H1 (cell line): ENCODE data around the gene KIF5A. TPM values are rescaled to one million over a fixed set of nuclear protein-coding genes. Genes with fewer than 3 reads are reported as not detected.

ENCODE experiments used
- ASH2L ChIP-seq: fragments of 200-600, 300-600 bp; sonication (generic); IDR thresholded peaks from one replicate; pipeline ENCODE4 v1.7.1; 2017; ENCODE audit warnings: low read length
- CBX5 ChIP-seq: fragments of 300-800, 300-1000 bp; sonication (generic); IDR thresholded peaks from 2 replicates; pipeline ENCODE4 v1.7.1; 2016; ENCODE audit warnings: antibody characterized with exemption, low read length, low read depth
- CBX8 ChIP-seq: fragments of 300-800, 300-1000 bp; sonication (generic); IDR thresholded peaks from 2 replicates; pipeline ENCODE4 v1.7.1; 2016; ENCODE audit warnings: low read depth, low read length, borderline replicate concordance
- CHD1 ChIP-seq: IDR thresholded peaks from 2 replicates; pipeline ENCODE4 v1.6.1; 2012; ENCODE audit warnings: low read depth, low read length, improper control_type of control experiment
- CHD2 ChIP-seq: IDR thresholded peaks from 2 replicates; pipeline ENCODE4 v1.6.1; 2012; ENCODE audit warnings: low read length, improper control_type of control experiment
- CTCF ChIP-seq, 3 experiments: IDR thresholded peaks; 1 replicate in 2 of 3; 2 replicates in 1 of 3; pipeline versions ENCODE4 v1.5.1 to v1.6.1; 2011; ENCODE audit warnings: low read length in 3 of 3, mild to moderate bottlenecking in 3 of 3, inconsistent platforms in 2 of 3, low read depth in 1 of 3, moderate library complexity in 1 of 3; ENCODE audit not compliant: insufficient read depth in 1 of 3; ENCODE audit errors: control extremely low read depth in 1 of 3
- KDM4A ChIP-seq: IDR thresholded peaks from one replicate; pipeline ENCODE4 v1.7.1; 2012; ENCODE audit warnings: low read depth, mild to moderate bottlenecking, moderate library complexity, low read length, inconsistent platforms; ENCODE audit not compliant: severe bottlenecking
- POLR2A ChIP-seq, 2 experiments: IDR thresholded peaks; 1 replicate in 1 of 2; 2 replicates in 1 of 2; pipeline ENCODE4 v1.6.1; 2011; ENCODE audit warnings: low read depth in 2 of 2, low read length in 2 of 2, mild to moderate bottlenecking in 2 of 2; ENCODE audit errors: control extremely low read depth in 1 of 2
- POU5F1 ChIP-seq: IDR thresholded peaks from 2 replicates; pipeline ENCODE4 v1.6.1; 2011; ENCODE audit warnings: low read depth, mild to moderate bottlenecking, low read length, moderate library complexity
- RNF2 ChIP-seq: fragments of 200-900, 300-1000 bp; sonication (generic); IDR thresholded peaks from 2 replicates; pipeline ENCODE4 v1.7.1; 2016; ENCODE audit warnings: borderline replicate concordance, low read depth, mild to moderate bottlenecking, antibody characterized with exemption, low read length; ENCODE audit not compliant: poor library complexity, severe bottlenecking; ENCODE audit errors: missing control alignments
- RXRA ChIP-seq: IDR thresholded peaks from 2 replicates; pipeline ENCODE4 v1.6.1; 2011; ENCODE audit warnings: low read depth, mild to moderate bottlenecking, low read length, moderate library complexity; ENCODE audit not compliant: insufficient read depth
- SAP30 ChIP-seq: fragments of 300-600 bp; sonication (generic); IDR thresholded peaks from 2 replicates; pipeline ENCODE4 v1.7.1; 2012; ENCODE audit warnings: low read length, moderate library complexity, mild to moderate bottlenecking, inconsistent platforms; ENCODE audit not compliant: insufficient read depth, insufficient replicate concordance
- SIRT6 ChIP-seq: IDR thresholded peaks from one replicate; pipeline ENCODE4 v1.7.1; 2012; ENCODE audit warnings: low read length, inconsistent platforms
- SP1 ChIP-seq: IDR thresholded peaks from 2 replicates; pipeline ENCODE4 v1.6.1; 2011; ENCODE audit warnings: low read depth, low read length
- SP2 ChIP-seq: IDR thresholded peaks from 2 replicates; pipeline ENCODE4 v1.6.1; 2012; ENCODE audit warnings: mild to moderate bottlenecking, low read length, inconsistent platforms
- TAF7 ChIP-seq: optimal IDR thresholded peaks from 2 replicates; pipeline ENCODE3; 2011; ENCODE audit warnings: low read depth, mild to moderate bottlenecking, inconsistent platforms, low read length, moderate library complexity, borderline replicate concordance
- TBP ChIP-seq: IDR thresholded peaks from 2 replicates; pipeline ENCODE4 v1.6.1; 2011; ENCODE audit warnings: low read depth, low read length, improper control_type of control experiment
- YY1 ChIP-seq: IDR thresholded peaks from 2 replicates; pipeline ENCODE4 v1.6.1; 2011; ENCODE audit warnings: low read depth, mild to moderate bottlenecking, low read length
- polyA plus RNA-seq, 7 experiments: library from polyadenylated mRNA; depleted of rRNA in 3 of 7; stranded (reverse) in 5 of 7; unstranded in 2 of 7; fragments of >200 nt in 5 of 7; fragments of 200-250 nt in 2 of 7; gene quantifications; 1 replicate in 5 of 7; 2 replicates in 1 of 7; 4 replicates in 1 of 7; pipeline versions ENCODE4 v1.2.1 to v1.2.3, GENCODE V29; 2011 to 2013; ENCODE audit warnings: missing spikeins in 2 of 7, mixed read lengths in 2 of 7
- total RNA-seq: library from RNA; stranded (reverse); fragmentation: NEBNext Ultra II Directional; extraction: Animal tissue kit (Norgen Biotek cat#: 25700); gene quantifications from 2 replicates; pipeline ENCODE4 v1.2.1, GENCODE V29; 2021
- TF ChIP-seq, protein P1 (sequence below): IDR thresholded peaks from 2 replicates; pipeline ENCODE4 v1.6.1; 2012; ENCODE audit warnings: low read length, inconsistent platforms

Gene KIF5A
- total and polyA plus RNA-seq, 2 of the 8 experiments (the other 6 are each of a cell fraction or from before 2014, with no cell fraction given), result 10.7 to 21.9 TPM

GRCh38 chr12:57549909-57550640, at the start of gene KIF5A (continued):
- TF ChIP-seq CTCF (IDR thresholded peaks at IDR 0.05; ENCODE audit: control extremely low read depth in 1 of 3, insufficient read depth in 1 of 3, low read depth in 1 of 3, low read length in 3 of 3) (no peak), CHD1 (no peak), CHD2 (no peak), YY1 (no peak), SIRT6 (no peak), CBX8 (no peak), POLR2A (IDR thresholded peaks at IDR 0.05; ENCODE audit: control extremely low read depth in 1 of 2, low read depth in 2 of 2, low read length in 2 of 2) (peak in 1 of 2 experiments; percentile 80; a peak in 2 of 3 replicates), KDM4A (peak; percentile 96), CBX5 (no peak), SAP30 (no peak), POU5F1 (no peak), SP2 (no peak), SP1 (no peak), ASH2L (no peak), RXRA (no peak), RNF2 (no peak), TAF7 (peak; percentile 65), TBP (peak; percentile 55; the same call in 1 of the 2 replicates)
- TF ChIP-seq, protein P1, sequence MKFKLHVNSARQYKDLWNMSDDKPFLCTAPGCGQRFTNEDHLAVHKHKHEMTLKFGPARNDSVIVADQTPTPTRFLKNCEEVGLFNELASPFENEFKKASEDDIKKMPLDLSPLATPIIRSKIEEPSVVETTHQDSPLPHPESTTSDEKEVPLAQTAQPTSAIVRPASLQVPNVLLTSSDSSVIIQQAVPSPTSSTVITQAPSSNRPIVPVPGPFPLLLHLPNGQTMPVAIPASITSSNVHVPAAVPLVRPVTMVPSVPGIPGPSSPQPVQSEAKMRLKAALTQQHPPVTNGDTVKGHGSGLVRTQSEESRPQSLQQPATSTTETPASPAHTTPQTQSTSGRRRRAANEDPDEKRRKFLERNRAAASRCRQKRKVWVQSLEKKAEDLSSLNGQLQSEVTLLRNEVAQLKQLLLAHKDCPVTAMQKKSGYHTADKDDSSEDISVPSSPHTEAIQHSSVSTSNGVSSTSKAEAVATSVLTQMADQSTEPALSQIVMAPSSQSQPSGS, result no peak
